GM18909 (cell line): ENCODE measurements around the gene GPR85.
"Not testable (repeated sequence)": the region's sequence is repeated elsewhere in the genome, so short reads cannot be mapped to it uniquely, and the experiment has no call there.

Experiments used
- ATAC-seq: cut with Tn5 transposase; IDR thresholded peaks from one replicate; pipeline ENCODE4 v1.9.1; 2021; ENCODE audit warnings: mild to moderate bottlenecking; ENCODE audit not compliant: unreplicated experiment, poor library complexity

The GPR85 gene

GRCh38 chr7:113086431-113086888 lies at the start of gene GPR85:
Gene GPR85, minus strand, starts transcription at chr7:113086827. Its CDS starts 2,106 bp downstream, at chr7:113084721.
- ATAC-seq = peak; percentile 79

GRCh38 chr7:113134025-113134424 lies 47.4 kb upstream of the GPR85 start:
- ATAC-seq = no peak

GRCh38 chr7:113131367-113131766 lies 44.7 kb upstream of the GPR85 start:
- ATAC-seq = no peak

- no peak for ATAC-seq
These were observed 41.4 kb upstream of the GPR85 start for GRCh38 chr7:113128031-113128430.

GRCh38 chr7:113125728-113126127 lies 39.1 kb upstream of the GPR85 start:
- ATAC-seq = no peak

GRCh38 chr7:113122744-113123143 lies 36.1 kb upstream of the GPR85 start:
- ATAC-seq = no peak

- ATAC-seq = no peak
These were observed 34.0 kb upstream of the GPR85 start for GRCh38 chr7:113120647-113121046.

- no peak for ATAC-seq
These were observed 32.8 kb upstream of the GPR85 start for GRCh38 chr7:113119429-113119828.

GRCh38 chr7:113118074-113118959 lies 31.7 kb upstream of the GPR85 start, which contains the start of gene SMIM30:
Gene SMIM30, minus strand, starts transcription at chr7:113118554. Its CDS starts 976 bp downstream, at chr7:113117578.
- ATAC-seq = peak; percentile 99

GRCh38 chr7:113117374-113117774 lies 30.7 kb upstream of the GPR85 start:
- ATAC-seq = not testable (repeated sequence)

- ATAC-seq = peak; percentile 59
These were observed 27.3 kb upstream of the GPR85 start for GRCh38 chr7:113113912-113114311.

- no peak for ATAC-seq
These were observed 23.1 kb upstream of the GPR85 start for GRCh38 chr7:113109718-113110117.

- ATAC-seq = no peak
These were observed 13.5 kb upstream of the GPR85 start for GRCh38 chr7:113100121-113100603.

- ATAC-seq = no peak
These were observed 12.8 kb upstream of the GPR85 start for GRCh38 chr7:113099284-113099919.

- peak; percentile 72 for ATAC-seq
These were observed 8.1 kb upstream of the GPR85 start for GRCh38 chr7:113094517-113095249.

GRCh38 chr7:113093561-113093960 lies 6.9 kb upstream of the GPR85 start:
- ATAC-seq = no peak

- ATAC-seq = no peak
These were observed 6.1 kb upstream of the GPR85 start for GRCh38 chr7:113092762-113093161.

- ATAC-seq = no peak
These were observed 708 bp upstream of the GPR85 start for GRCh38 chr7:113087071-113087998.

- ATAC-seq = peak; percentile 23
These were observed 741 bp downstream of the GPR85 start for GRCh38 chr7:113085781-113086390.
